BJ (cell line): ENCODE results near the gene PPP1R12B. TPM values are rescaled to one million over a fixed set of nuclear protein-coding genes. Genes with fewer than 3 reads are reported as not detected.

Source experiments
- CTCF ChIA-PET: fragments of 350-600 bp; formaldehyde crosslinking; extraction: SDS; loops from one replicate; lab custom pipeline; 2021; ENCODE audit warnings: antibody characterized with exemption, inconsistent platforms; lab: Yijun Ruan, JAX
- POLR2A ChIA-PET: fragments of 300-600 bp; sonication (Branson Sonifier 250); formaldehyde crosslinking; extraction: SDS; loops from one replicate; lab custom pipeline; 2021; ENCODE audit warnings: antibody characterized with exemption; lab: Charles Lee
- DNase-seq: peaks from one replicate; pipeline ENCODE4 v3.0.0-alpha.2; 2011; ENCODE audit warnings: low read depth
- H3K27me3 ChIP-seq: 2 replicates; pipeline ENCODE4 v1.6.0; 2011; ENCODE audit warnings: low read length; ENCODE audit not compliant: control insufficient read depth, insufficient read depth
- H3K36me3 ChIP-seq: 2 replicates; pipeline ENCODE4 v1.5.1; 2011; ENCODE audit warnings: low read length; ENCODE audit not compliant: control insufficient read depth, insufficient read depth
- H3K4me3 ChIP-seq: 2 replicates; pipeline ENCODE4 v1.5.1; 2011; ENCODE audit warnings: low read depth, mild to moderate bottlenecking, control low read depth, low read length
- polyA plus RNA-seq: library from polyadenylated mRNA; depleted of rRNA; stranded (reverse); fragments of >200 nt; gene quantifications from 2 replicates; pipeline ENCODE4 v1.2.3, GENCODE V29; 2011
- TF ChIP-seq, protein P1 (sequence below): IDR thresholded peaks from 2 replicates; pipeline ENCODE4 v1.5.1; 2011; ENCODE audit warnings: low read depth, mild to moderate bottlenecking, control low read depth, inconsistent platforms, low read length, moderate library complexity; ENCODE audit not compliant: insufficient read depth

The PPP1R12B gene
- polyA plus RNA-seq, 1 experiment = 9.4 TPM

DNA sequence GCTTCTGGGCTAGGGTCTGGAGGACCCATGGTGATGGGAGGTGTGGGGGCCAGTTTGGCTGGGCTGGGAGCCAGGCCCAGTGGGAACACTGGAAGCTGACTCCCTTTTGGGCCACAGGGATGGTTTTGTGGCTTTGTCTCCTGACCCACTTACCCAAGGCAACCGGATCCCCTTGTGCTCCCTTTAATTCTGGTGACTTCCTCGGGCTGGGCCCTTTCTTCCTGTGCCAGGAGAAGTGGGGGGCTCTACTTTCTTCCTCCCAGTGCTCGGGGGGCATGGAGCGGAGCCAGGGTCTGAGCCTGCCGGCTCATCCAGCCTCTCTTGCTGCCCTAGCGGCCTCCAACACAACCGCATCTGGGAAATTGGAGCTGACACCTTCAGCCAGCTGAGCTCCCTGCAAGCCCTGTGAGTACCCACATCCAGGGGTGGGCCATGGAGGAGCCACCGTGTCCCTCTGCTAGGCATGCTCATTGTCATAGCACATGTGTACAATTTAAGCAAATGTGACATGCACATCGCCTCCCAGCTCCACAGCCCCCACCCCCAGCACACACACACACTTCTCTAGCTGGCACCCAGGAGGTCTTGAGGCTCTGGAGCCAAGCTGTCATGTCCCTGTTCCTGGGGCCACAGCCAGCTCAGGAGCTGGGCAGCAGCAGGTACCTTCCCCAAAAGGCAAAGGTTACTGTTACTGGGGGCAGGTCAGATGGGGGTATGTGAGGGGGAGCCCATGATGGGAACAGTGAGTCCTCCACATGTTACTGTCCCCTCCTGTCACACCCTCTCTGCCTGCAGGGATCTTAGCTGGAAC, 41.8 kb upstream of the PPP1R12B start:
- H3K4me3 ChIP-seq = no peak overlapping the region
- peaks cover 57% of the 10 kb centered on the region for H3K27me3 ChIP-seq
- TF ChIP-seq, protein P1, sequence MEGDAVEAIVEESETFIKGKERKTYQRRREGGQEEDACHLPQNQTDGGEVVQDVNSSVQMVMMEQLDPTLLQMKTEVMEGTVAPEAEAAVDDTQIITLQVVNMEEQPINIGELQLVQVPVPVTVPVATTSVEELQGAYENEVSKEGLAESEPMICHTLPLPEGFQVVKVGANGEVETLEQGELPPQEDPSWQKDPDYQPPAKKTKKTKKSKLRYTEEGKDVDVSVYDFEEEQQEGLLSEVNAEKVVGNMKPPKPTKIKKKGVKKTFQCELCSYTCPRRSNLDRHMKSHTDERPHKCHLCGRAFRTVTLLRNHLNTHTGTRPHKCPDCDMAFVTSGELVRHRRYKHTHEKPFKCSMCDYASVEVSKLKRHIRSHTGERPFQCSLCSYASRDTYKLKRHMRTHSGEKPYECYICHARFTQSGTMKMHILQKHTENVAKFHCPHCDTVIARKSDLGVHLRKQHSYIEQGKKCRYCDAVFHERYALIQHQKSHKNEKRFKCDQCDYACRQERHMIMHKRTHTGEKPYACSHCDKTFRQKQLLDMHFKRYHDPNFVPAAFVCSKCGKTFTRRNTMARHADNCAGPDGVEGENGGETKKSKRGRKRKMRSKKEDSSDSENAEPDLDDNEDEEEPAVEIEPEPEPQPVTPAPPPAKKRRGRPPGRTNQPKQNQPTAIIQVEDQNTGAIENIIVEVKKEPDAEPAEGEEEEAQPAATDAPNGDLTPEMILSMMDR = no peak
- CTCF ChIA-PET = interaction anchor here (0.6 to 9.5 kb wide), 10 partner anchors 8 to 122 kb away, joined by 3 to 80 read pairs (median 4); partner anchors contain the start of gene LGR6
- no peak for DNase-seq
- POLR2A ChIA-PET = no interaction called here
- H3K36me3 ChIP-seq = no peaks in the 10 kb centered on the region

DNA sequence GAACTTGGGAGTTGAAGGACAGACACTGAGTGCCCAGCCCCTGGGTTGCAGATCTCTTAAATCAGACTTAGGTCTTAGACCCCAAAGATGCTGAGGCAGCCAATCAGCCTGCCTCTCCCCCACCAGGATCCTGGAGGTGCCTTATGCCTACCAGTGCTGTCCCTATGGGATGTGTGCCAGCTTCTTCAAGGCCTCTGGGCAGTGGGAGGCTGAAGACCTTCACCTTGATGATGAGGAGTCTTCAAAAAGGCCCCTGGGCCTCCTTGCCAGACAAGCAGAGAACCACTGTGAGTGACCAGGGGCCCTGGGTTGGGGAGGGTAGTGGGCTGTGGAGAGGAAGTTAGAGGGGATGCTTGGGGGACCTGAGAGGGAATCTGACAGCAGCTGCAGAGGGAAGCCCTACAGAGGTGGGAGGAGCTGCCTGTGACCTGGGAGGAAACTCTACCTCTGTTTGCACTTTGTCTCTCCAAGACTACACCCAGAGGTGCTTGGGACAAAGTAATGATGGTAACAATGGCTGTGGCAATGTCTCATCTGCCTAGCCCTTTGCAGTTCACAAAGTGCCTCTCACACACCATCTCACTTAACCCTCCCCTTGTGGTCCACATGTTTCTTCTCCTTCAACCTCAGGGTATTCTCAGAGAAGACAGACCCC, 38.3 kb upstream of the PPP1R12B start:
- Histone ChIP-seq H3K4me3 (no peak overlapping the region), H3K27me3 (peaks cover 60% of the 10 kb centered on the region), H3K36me3 (no peaks in the 10 kb centered on the region)
- TF ChIP-seq, protein P1 = no peak
- ChIA-PET CTCF (interaction anchor here (5.8 to 9.5 kb wide), 2 partner anchors 116 to 121 kb away, joined by 51 to 80 read pairs; partner anchors contain the start of gene LGR6), POLR2A (no interaction called here)
- no peak for DNase-seq

DNA sequence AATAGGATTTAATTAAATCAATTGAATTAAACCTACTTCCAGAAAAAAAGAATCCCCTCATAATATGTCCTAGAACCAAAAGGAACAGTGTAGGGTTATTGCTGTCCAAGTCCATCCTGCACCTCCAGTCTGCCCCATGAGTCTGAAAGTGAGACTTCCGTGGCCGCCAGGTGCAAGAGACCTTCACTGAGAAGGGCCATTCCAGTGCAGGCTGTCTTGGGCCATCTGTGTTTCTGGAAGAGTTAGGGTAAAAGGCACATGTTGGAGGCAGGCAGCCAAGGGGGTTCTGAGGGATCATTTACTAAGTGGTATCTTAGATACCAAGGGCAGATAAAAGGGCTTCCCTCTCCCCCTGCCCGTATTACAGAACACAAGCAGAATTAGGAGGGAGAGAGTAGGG, 37.8 kb upstream of the PPP1R12B start:
- TF ChIP-seq, protein P1 = no peak
- Histone ChIP-seq H3K4me3 (no peak overlapping the region), H3K27me3 (peaks cover 58% of the 10 kb centered on the region), H3K36me3 (no peaks in the 10 kb centered on the region)
- no peak for DNase-seq
- CTCF ChIA-PET = interaction anchor here (1.6 to 11.7 kb wide), 3 partner anchors 117 to 126 kb away, joined by 5 to 158 read pairs (median 80); partner anchors contain the start of gene LGR6
- POLR2A ChIA-PET = no interaction called here

DNA sequence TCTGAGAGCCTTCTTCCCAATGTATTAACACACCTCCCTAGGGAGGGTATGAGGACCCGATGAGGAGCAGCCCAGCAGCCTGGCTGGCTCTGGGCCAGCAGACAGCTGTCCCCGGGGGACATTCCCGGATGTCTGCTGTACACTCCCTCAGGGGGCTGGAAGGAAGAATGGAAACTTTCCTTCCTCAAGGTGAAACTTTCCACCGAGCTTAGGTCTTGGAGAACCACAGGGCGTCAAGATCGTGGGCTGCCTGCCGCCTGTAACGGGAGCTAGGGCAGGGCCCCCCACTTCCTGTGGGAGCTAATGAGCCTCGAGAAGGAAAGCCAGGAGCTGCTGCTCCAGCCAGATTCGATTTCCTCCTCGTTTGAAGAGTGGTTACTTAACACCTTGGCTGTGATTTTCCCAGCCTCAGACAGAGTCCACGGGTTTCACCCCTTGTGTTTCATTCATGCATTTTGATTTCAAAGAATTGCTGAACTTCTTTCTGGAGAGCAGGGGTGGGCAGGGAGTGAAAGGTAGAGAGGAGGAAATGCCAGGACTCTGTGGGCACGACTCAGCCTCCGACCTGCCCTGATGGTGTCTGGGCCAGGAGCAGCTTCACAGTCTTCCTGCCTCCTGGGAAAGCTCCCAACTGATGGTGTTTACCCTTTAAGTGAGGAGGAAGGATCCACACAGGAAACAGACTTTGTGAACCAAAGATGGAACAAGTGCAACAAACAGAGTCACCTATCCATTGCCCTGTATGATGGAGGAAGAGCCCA, 36.4 kb upstream of the PPP1R12B start:
- peaks cover 53% of the 10 kb centered on the region for H3K27me3 ChIP-seq
- ChIA-PET CTCF (interaction anchor here (1.1 to 11.7 kb wide), 7 partner anchors 14 to 127 kb away, joined by 3 to 158 read pairs (median 5); partner anchors contain the start of gene LGR6), POLR2A (no interaction called here)
- no peak overlapping the region for H3K4me3 ChIP-seq
- H3K36me3 ChIP-seq = no peaks in the 10 kb centered on the region
- DNase-seq = no peak
- TF ChIP-seq, protein P1 = no peak
